GM12801 (cell line): ENCODE measurements around the gene TUT4.

Experiments
- CTCF ChIP-seq: IDR thresholded peaks from one replicate; pipeline ENCODE4 v1.5.1; 2011; ENCODE audit warnings: control low read depth; ENCODE audit not compliant: insufficient read length; ENCODE audit errors: extremely low read depth

Gene TUT4

GRCh38 chr1:52506920-52507546 is 45.9 kb downstream of the TUT4 start:
- no peak for TF ChIP-seq CTCF

- TF ChIP-seq CTCF, result no peak
These were observed 46.5 kb downstream of the TUT4 start for GRCh38 chr1:52506349-52506748.

- TF ChIP-seq CTCF, result no peak
These were observed 48.2 kb downstream of the TUT4 start for GRCh38 chr1:52504720-52505119.

GRCh38 chr1:52503706-52504105 is 49.2 kb downstream of the TUT4 start:
- no peak for TF ChIP-seq CTCF

- no peak for TF ChIP-seq CTCF
These were observed 50.1 kb downstream of the TUT4 start for GRCh38 chr1:52502789-52503188.

GRCh38 chr1:52487632-52488031 is 65.3 kb downstream of the TUT4 start:
- no peak for TF ChIP-seq CTCF

- no peak for TF ChIP-seq CTCF
These were observed 70.4 kb downstream of the TUT4 start for GRCh38 chr1:52482326-52483004.
